NCI-H1048 (cell line): ENCODE measurements around the gene YWHAG.
"Not testable (repeated sequence)": the region's sequence is repeated elsewhere in the genome, so short reads cannot be mapped to it uniquely, and the experiment has no call there.

ENCODE experiments used
- DNase-seq: peaks from one replicate; lab custom pipeline; 2025; lab: John Stamatoyannopoulos, UW

YWHAG gene

DNA sequence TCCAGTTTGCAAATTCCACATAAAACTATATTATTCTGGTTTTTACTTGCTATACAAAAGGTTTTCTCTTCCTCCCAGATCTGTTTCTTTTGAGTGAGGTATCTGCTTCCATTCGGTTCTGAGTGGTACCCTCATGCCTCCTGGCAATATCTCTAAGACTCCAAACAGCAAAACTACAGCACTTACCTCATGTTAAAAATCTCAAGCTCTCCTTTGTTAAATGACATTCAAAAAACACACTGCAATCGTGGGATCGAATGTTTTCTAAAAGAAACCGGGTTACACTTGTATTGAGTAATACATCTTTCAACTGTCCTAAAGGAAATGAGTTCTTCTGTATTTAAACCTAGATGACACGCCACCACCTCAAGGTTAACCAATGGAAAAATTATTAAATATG, 11.1 kb downstream of the YWHAG start:
- no peak for DNase-seq

DNA sequence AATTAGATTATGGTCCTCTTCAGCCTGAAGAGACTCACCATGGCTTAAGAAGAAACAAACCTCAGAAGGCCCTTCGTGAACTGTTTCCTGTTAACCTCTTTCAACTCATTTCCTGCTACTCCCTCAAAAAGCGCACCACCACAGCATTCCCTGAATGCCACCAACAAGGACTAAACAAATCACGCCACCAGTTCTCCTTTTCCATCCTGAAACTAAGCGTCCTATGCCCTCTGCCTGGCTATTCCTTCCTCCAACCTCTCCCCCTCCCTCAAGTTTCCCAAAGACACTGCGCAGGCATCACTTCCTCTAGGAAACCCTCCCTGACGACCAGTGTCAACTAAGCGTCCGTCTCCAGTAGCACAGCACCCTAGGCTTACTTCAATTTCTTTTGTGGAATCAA, 12.0 kb downstream of the YWHAG start:
- no peak for DNase-seq

DNA sequence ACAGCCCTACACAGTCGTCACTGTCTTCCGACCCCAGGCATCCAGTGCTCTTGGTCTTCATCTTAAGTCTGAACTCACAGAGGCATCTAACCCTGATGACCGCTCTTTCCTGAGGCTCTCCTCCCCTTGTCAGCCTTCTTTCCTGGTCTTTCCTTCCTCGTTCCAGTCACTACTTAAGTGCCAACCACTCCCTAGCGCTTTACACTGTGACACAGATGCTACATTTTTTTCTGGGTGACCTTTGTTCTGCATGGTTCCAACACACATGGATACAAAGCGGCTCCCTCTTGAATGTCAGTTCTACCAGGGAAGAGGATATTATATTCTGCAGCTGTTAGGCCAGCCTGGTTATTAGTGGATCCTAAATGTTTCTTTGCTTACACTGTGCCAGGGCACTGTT, 12.7 kb downstream of the YWHAG start:
- no peak for DNase-seq

- DNase-seq: no peak
Measured at GRCh38 chr7:76343931-76344321, 14.9 kb downstream of the YWHAG start.

DNA sequence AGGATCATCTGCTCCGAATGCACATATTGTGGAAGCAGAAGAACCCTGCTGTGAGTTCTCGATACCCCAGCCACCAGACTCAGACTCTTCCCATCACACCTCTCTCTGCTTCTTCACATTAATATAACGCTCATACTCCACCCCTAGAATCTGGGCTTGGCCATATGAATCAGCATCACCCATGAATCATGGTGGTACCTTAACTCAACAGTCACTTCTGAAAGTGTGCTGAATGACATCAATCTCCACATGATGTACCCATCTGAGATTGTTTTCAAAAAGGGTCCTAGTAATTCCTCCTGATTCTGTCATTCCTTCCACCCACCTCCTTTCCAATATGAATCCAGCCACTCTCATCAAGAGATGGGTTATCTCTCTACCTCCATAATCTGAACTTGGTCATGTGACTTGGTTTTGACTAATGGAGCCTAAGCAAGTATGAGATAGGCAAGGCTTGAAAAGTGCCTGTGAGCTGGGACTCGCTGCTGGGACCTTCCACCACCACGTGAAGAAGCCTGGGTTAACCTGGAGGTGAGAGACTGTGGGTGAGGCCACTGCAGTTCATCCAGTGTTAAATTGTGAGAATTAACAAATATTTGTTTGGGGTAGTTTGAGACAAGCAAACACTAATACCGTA, 15.4 kb downstream of the YWHAG start:
- DNase-seq: no peak

GRCh38 chr7:76342222-76342621, 16.6 kb downstream of the YWHAG start:
- no peak for DNase-seq

DNA sequence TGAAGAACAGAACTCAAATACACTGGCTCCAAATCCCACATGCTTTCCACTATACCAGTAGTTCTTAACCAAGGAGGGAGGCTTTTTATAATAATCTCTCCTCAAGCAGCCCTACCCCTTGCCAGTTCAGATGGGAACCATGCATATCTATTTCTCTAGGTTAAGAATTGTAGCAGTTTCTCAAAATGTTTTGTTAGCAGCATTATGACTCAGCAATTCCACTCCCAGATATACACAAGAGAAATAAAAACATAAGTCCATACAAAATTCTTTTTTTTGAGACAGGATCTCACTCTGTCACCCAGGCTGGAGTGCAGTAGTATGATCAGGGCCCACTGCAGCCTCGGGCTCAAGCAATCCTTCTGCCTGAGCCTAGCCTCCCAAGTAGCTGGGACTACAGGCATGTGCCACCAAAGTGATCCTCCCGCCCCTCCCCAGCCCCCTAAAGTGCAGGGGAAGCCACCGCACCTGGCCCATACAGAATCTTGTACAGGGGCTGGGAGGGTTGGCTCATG, 18.1 kb downstream of the YWHAG start:
- no peak for DNase-seq

DNA sequence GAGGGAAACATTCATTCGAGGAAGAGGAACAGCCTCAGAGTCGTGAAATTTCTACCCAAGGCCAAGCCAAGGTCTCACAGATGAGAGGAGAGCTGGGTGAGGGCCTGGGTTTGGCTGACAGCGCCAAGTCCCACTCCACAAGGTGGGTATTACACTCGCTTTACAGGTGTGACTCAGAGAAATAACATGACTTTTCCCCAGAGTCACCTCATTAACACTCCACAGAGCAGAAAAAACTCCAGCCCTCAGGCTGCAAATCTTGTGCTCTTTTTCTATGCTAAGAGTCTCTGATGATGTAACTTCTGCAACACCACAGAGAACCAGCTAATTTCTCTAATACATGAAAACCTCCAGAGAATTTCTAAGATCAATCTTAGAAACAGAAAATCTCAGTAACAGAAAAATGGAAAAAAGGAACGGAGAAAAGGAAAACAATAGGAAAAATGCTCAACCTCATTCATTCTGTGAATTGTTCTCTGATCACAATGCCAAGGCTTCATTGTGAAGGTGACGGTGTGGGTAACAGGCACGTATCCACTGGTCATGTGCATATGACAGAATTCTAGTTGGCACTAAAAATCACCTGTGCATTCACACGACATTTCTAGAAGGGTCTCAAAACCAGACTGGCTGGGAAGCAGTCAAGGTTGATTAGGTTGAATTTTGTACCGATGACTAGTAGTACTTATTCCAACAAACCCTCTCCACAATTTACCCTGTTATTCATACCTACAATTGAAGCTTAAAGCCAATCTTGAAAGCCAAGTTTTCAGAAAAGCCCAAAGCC, 20.3 kb downstream of the YWHAG start:
- no peak for DNase-seq

DNA sequence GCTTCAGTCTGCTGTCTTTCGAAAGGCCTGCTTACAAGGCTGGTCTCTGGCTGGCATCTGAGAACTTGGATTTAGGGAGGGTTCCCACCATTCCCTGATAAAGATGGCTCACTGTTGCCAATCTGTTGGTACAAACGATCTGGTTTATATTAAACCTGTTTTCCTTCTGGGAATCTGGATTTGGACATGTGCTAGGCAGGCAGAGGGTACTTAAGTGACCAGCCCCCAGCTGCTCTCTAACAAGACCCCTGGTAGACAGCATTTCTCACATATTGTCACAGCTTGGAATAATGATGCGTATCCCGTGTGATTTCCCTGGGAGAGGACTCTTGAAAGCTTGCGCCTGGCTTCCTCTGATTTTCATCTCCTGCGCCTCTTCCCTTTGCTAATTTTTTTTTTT, 21.6 kb downstream of the YWHAG start:
- no peak for DNase-seq

DNA sequence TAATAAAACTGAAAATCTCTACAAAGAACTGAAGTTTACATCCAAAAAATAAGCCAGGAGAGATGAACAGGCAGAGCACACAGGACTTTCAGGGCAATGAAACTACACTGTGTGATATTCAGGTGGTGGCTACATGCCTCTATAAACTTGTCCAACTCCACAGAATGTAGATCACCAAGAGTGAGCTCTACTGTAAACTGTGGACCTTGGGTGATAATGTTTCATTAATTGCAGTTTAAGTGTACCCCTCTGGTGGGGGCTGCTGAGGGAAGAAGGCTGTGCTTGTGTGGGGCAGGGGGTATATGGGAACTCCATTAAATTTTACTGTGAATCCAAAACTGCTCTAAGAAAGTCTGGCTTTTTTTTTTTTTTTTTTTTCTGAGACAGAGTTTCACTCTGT, 22.7 kb downstream of the YWHAG start:
- no peak for DNase-seq

DNA sequence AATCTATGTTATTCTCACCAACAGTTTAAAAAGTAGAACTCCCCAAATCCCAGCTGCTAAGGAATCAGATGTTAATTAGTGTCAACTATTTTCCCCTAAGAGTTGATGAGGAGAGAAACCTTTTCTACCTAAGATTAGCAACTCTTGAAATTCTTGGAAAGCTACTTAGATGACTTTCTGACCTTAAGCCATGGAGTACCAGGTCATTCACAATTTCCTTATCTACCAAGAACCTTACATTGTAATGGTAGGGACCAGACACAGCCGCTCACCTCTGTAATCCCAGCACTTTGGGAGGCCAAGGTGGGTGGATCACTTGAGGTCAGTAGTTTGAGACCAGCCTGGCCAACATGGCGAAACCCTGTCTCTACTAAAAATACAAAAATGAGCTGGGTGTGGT, 23.4 kb downstream of the YWHAG start:
- DNase-seq: not testable (repeated sequence)

GRCh38 chr7:76334320-76334967, 24.3 kb downstream of the YWHAG start:
- DNase-seq: no peak

DNA sequence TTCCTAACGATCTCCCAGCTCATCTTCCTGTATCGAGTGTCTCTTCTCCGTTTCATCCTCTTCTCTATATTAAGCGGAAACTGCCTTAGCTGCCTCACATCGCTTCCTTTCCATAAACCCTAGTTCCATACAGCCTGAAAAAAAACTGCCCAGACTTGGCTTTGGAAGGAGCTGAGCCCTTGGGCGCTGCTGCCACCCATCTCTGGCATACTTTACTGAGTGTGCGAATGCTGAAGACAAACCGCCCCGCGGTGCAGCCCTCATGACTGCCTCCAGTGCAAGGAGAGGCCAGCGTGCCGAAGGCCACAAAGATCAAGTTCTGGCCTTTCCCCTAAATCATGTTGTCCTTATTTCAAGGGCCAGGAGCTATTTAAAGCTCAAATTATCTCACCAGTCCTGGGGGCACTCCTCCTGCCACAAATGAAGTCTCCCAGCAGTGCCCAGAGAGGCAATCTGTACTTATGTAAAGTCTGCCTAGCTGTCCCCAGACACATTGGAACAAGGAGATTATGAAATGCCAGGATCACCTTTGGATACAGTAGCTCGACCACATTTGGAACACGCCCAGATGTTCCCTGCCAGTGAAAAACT, 25.2 kb downstream of the YWHAG start:
- DNase-seq: no peak

- no peak for DNase-seq
Measured at GRCh38 chr7:76332078-76332477, 26.7 kb downstream of the YWHAG start.

- DNase-seq: no peak
Measured at GRCh38 chr7:76330673-76331072, 28.1 kb downstream of the YWHAG start.

GRCh38 chr7:76330261-76330660, 28.5 kb downstream of the YWHAG start:
- DNase-seq: no peak

DNA sequence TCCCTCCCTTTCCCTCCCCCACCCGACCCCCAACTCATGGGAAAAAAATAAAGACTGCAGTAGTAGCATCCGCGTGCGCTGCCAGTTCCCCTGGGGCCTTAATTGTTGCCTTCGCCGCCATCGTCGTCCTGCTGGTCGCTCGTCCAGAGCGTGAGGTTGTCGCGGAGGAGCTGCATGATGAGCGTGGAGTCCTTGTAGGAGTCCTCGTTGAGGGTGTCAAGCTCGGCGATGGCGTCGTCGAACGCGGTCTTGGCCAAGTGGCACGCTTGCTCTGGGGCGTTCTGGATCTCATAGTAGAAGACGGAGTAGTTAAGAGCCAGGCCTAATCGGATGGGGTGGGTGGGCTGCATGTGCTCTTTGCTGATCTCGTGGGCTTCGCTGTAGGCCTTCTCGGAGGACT, 29.3 kb downstream of the YWHAG start:
- no peak for DNase-seq

DNA sequence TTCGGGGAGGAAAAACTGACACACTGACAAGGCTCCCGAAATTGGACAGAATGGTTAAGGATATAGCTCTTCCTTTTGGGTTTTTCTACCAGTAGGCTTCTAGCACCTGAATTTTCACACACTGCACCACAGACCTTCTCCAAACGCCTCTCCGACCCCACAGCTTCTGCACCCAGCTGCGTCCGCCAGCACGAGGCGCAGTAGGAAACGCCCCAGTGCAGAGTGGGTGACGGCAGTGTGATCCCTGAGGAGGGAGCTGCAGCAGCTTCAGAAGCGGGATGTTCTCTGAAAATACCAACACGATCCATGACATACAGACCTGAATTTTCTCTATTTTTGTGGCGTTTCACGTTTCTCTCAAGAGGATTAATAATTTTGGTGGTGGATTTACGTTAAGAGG, 30.4 kb downstream of the YWHAG start:
- no peak for DNase-seq

DNA sequence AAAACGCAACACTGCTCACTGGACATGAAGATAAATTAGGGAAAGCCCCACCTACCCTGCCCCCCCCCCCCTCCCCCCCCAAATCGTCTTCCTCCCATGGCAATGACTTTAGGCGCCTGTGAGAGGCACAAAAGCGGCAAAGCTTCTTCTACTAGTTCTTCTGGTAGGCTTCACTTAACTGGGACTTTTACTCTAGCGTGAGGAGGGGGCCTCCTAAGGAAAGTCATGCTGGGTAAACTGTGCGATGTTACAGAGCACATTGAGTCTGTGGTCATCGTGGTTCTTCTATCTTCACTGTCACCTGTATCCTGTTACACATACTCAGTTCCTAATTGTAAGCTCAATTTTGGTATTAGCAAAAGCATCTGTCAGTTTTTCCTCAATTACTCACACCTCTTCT, 31.2 kb downstream of the YWHAG start:
- no peak for DNase-seq

- DNase-seq: no peak
Measured at GRCh38 chr7:76326646-76327233, 32.1 kb downstream of the YWHAG start.

GRCh38 chr7:76325811-76326210, 33.0 kb downstream of the YWHAG start:
- no peak for DNase-seq

- no peak for DNase-seq
Measured at GRCh38 chr7:76325092-76325491, 33.7 kb downstream of the YWHAG start.
